ENCODE data around the gene ADGRG3.

- TF ChIP-seq MAX (IDR thresholded peaks at IDR 0.05; ENCODE audit: low read depth, low read length) (no peak), ZNF687 (IDR thresholded peaks at IDR 0.05) (no peak), CTCF (IDR thresholded peaks at IDR 0.05 in 2 of 3, conservative IDR thresholded peaks at IDR 0.05 in 1 of 3; ENCODE audit: control insufficient read depth in 2 of 3, extremely low read depth in 1 of 3, insufficient read depth in 1 of 3, low read depth in 3 of 3, low read length in 3 of 3) (no peak), USF2 (IDR thresholded peaks at IDR 0.05; ENCODE audit: borderline replicate concordance, low read depth, low read length) (no peak), ATF7 (IDR thresholded peaks at IDR 0.05; ENCODE audit: low read depth) (no peak)
Observed at GRCh38 chr16:57652695-57653471, 15.2 kb upstream of the ADGRG3 start.
